H1 (cell line): Measurements from ENCODE around the gene QSER1. TPM values are rescaled to one million over a fixed set of nuclear protein-coding genes. Genes with fewer than 3 reads are reported as not detected.

Source experiments
- CTCF ChIA-PET: fragments of 300-600 bp; sonication (Branson Sonifier 250); formaldehyde crosslinking; loops from one replicate; lab custom pipeline; 2021; ENCODE audit not compliant: partially characterized antibody; lab: Charles Lee
- POLR2A ChIA-PET: fragments of 300-600 bp; sonication (Branson Sonifier 250); formaldehyde crosslinking; loops from one replicate; lab custom pipeline; 2021; ENCODE audit warnings: inconsistent platforms; ENCODE audit not compliant: partially characterized antibody; lab: Charles Lee
- DNase-seq, 2 experiments: peaks; one replicate each; pipeline versions ENCODE4 v3.0.0 to v3.0.0-alpha.2; 2010 to 2022; ENCODE audit warnings: low spot score in 2 of 2, low read depth in 1 of 2, mixed read lengths in 1 of 2
- FAIRE-seq: peaks from 2 replicates; lab custom pipeline; 2011; peaks lifted over from hg19 to GRCh38; lab: Jason Lieb, UNC
- H2AFZ ChIP-seq: 2 replicates; pipeline ENCODE4 v1.8.1; 2012; ENCODE audit warnings: low read length, inconsistent platforms
- H2AK5ac ChIP-seq: 2 replicates; pipeline ENCODE4 v1.6.1; 2013; ENCODE audit warnings: low read depth, low read length
- H2BK120ac ChIP-seq: replicated peaks from 2 replicates; pipeline ENCODE3; 2013; ENCODE audit warnings: low read depth, low read length, inconsistent platforms
- H2BK12ac ChIP-seq: 2 replicates; pipeline ENCODE4 v1.6.1; 2013; ENCODE audit warnings: low read depth, low read length
- H2BK15ac ChIP-seq: 2 replicates; pipeline ENCODE4 v1.6.1; 2013; ENCODE audit warnings: low read length
- H2BK20ac ChIP-seq: 2 replicates; pipeline ENCODE4 v1.6.1; 2013; ENCODE audit warnings: low read length
- H2BK5ac ChIP-seq: 2 replicates; pipeline ENCODE4 v1.6.1; 2013; ENCODE audit warnings: low read depth, low read length
- H3K14ac ChIP-seq: 2 replicates; pipeline ENCODE4 v1.6.1; 2013; ENCODE audit warnings: inconsistent platforms; ENCODE audit not compliant: insufficient read length
- H3K18ac ChIP-seq: 2 replicates; pipeline ENCODE4 v1.6.1; 2013; ENCODE audit warnings: low read length; ENCODE audit errors: extremely low read depth
- H3K23ac ChIP-seq: 2 replicates; pipeline ENCODE4 v1.6.1; 2013; ENCODE audit warnings: inconsistent platforms; ENCODE audit not compliant: insufficient read length
- H3K23me2 ChIP-seq: 2 replicates; pipeline ENCODE4 v1.6.1; 2013; ENCODE audit warnings: low read depth, low read length
- H3K27ac ChIP-seq: 2 replicates; pipeline ENCODE4 v1.6.1; 2011; ENCODE audit warnings: low read depth, low read length, inconsistent platforms
- H3K27me3 ChIP-seq, 4 experiments: replicated peaks in 1 of 4; 1 replicate in 1 of 4; 2 replicates in 3 of 4; pipeline versions ENCODE4 v1.6.1 to v1.8.1; 2011 to 2013; ENCODE audit warnings: low read length in 3 of 4, mild to moderate bottlenecking in 3 of 4, inconsistent platforms in 2 of 4, mixed read lengths in 2 of 4, moderate library complexity in 1 of 4; ENCODE audit not compliant: control insufficient read depth in 3 of 4, insufficient read depth in 3 of 4; ENCODE audit errors: extremely low read depth in 1 of 4
- H3K36me3 ChIP-seq, 4 experiments: 2 replicates each; pipeline versions ENCODE4 v1.6.1 to v1.8.1; 2011 to 2013; ENCODE audit warnings: mild to moderate bottlenecking in 4 of 4, low read length in 3 of 4, moderate library complexity in 2 of 4, control low read depth in 1 of 4, inconsistent platforms in 1 of 4; ENCODE audit not compliant: insufficient read depth in 4 of 4, control insufficient read depth in 2 of 4
- H3K4ac ChIP-seq: replicated peaks from 2 replicates; pipeline ENCODE3; 2013; ENCODE audit warnings: low read length, low read depth, mixed read lengths, inconsistent platforms; ENCODE audit not compliant: insufficient read length
- H3K4me1 ChIP-seq, 4 experiments: replicated peaks in 1 of 4; 1 replicate in 1 of 4; 2 replicates in 3 of 4; pipeline versions ENCODE4 v1.6.1 to v1.8.1; 2011 to 2013; ENCODE audit warnings: low read length in 3 of 4, inconsistent platforms in 2 of 4, mixed read lengths in 1 of 4; ENCODE audit not compliant: insufficient read depth in 4 of 4, control insufficient read depth in 3 of 4
- H3K4me2 ChIP-seq, 2 experiments: 2 replicates each; pipeline versions ENCODE4 v1.6.1 to v1.8.1; 2011 to 2013; ENCODE audit warnings: low read depth in 2 of 2, low read length in 2 of 2, control low read depth in 1 of 2, inconsistent platforms in 1 of 2, mild to moderate bottlenecking in 1 of 2; ENCODE audit not compliant: insufficient read depth in 1 of 2
- H3K4me3 ChIP-seq, 4 experiments: fragments of 200-600, 300-600 bp in 1 of 4; sonication (generic), shearing (Covaris generic), sonication (Bioruptor Twin) in 1 of 4; 2 replicates each; pipeline versions ENCODE4 v1.5.1 to v1.8.1; 2011 to 2016; ENCODE audit warnings: low read length in 4 of 4, low read depth in 3 of 4, control low read depth in 2 of 4, inconsistent platforms in 2 of 4, mild to moderate bottlenecking in 2 of 4, mixed read lengths in 1 of 4, moderate library complexity in 1 of 4; ENCODE audit not compliant: insufficient read depth in 2 of 4; ENCODE audit errors: extremely low read depth in 1 of 4
- H3K56ac ChIP-seq: replicated peaks from 2 replicates; pipeline ENCODE3; 2013; ENCODE audit warnings: low read depth, mild to moderate bottlenecking, mixed read lengths, low read length, inconsistent platforms; ENCODE audit not compliant: insufficient read length
- H3K79me1 ChIP-seq: 2 replicates; pipeline ENCODE4 v1.6.1; 2013; ENCODE audit warnings: low read depth, low read length, control low read depth
- H3K79me2 ChIP-seq, 2 experiments: 2 replicates each; pipeline versions ENCODE4 v1.6.1 to v1.8.1; 2012 to 2013; ENCODE audit warnings: low read length in 2 of 2, mild to moderate bottlenecking in 2 of 2, inconsistent platforms in 1 of 2; ENCODE audit not compliant: insufficient read depth in 2 of 2, control insufficient read depth in 1 of 2
- H3K9ac ChIP-seq, 4 experiments: replicated peaks in 1 of 4; 1 replicate in 1 of 4; 2 replicates in 3 of 4; pipeline versions ENCODE4 v1.6.1 to v1.8.1; 2011 to 2013; ENCODE audit warnings: low read depth in 3 of 4, low read length in 3 of 4, control low read depth in 2 of 4, mild to moderate bottlenecking in 2 of 4, moderate library complexity in 2 of 4, inconsistent platforms in 1 of 4; ENCODE audit errors: extremely low read depth in 1 of 4
- H3K9me3 ChIP-seq, 2 experiments: 2 replicates each; pipeline versions ENCODE4 v1.6.1 to v1.8.1; 2012 to 2013; ENCODE audit warnings: mild to moderate bottlenecking in 2 of 2, moderate library complexity in 2 of 2, control low read depth in 1 of 2, inconsistent platforms in 1 of 2, low read depth in 1 of 2, low read length in 1 of 2, mixed read lengths in 1 of 2; ENCODE audit not compliant: insufficient read depth in 2 of 2
- H4K20me1 ChIP-seq, 2 experiments: replicated peaks in 1 of 2; 2 replicates each; pipeline versions ENCODE3 to v1.8.1; 2011 to 2013; ENCODE audit warnings: inconsistent platforms in 2 of 2, low read length in 2 of 2, mild to moderate bottlenecking in 1 of 2; ENCODE audit not compliant: insufficient read depth in 2 of 2, control insufficient read depth in 1 of 2
- H4K5ac ChIP-seq: 2 replicates; pipeline ENCODE4 v1.6.1; 2013; ENCODE audit warnings: low read length, low read depth, mixed read lengths, inconsistent platforms; ENCODE audit not compliant: insufficient read length
- H4K8ac ChIP-seq: 2 replicates; pipeline ENCODE4 v1.8.0; 2013; ENCODE audit warnings: mild to moderate bottlenecking, moderate library complexity, low read length, inconsistent platforms; ENCODE audit not compliant: insufficient read depth; ENCODE audit errors: extremely low read depth
- H4K91ac ChIP-seq: replicated peaks from 2 replicates; pipeline ENCODE3; 2013; ENCODE audit warnings: low read length, mixed read lengths, inconsistent platforms; ENCODE audit not compliant: insufficient read length
- ATF2 ChIP-seq: IDR thresholded peaks from 2 replicates; pipeline ENCODE4 v1.6.1; 2012; ENCODE audit warnings: low read length, inconsistent platforms
- CBX8 ChIP-seq: fragments of 300-800, 300-1000 bp; sonication (generic); IDR thresholded peaks from 2 replicates; pipeline ENCODE4 v1.7.1; 2016; ENCODE audit warnings: low read depth, low read length, borderline replicate concordance
- MAFK ChIP-seq: IDR thresholded peaks from 2 replicates; pipeline ENCODE4 v1.6.1; 2012; ENCODE audit warnings: low read depth, mild to moderate bottlenecking, improper control_type of control experiment, low read length
- RXRA ChIP-seq: IDR thresholded peaks from 2 replicates; pipeline ENCODE4 v1.6.1; 2011; ENCODE audit warnings: low read depth, mild to moderate bottlenecking, low read length, moderate library complexity; ENCODE audit not compliant: insufficient read depth
- SIRT6 ChIP-seq: IDR thresholded peaks from one replicate; pipeline ENCODE4 v1.7.1; 2012; ENCODE audit warnings: low read length, inconsistent platforms
- polyA plus RNA-seq, 7 experiments: library from polyadenylated mRNA; depleted of rRNA in 3 of 7; stranded (reverse) in 5 of 7; unstranded in 2 of 7; fragments of >200 nt in 5 of 7; fragments of 200-250 nt in 2 of 7; gene quantifications; 1 replicate in 5 of 7; 2 replicates in 1 of 7; 4 replicates in 1 of 7; pipeline versions ENCODE4 v1.2.1 to v1.2.3, GENCODE V29; 2011 to 2013; ENCODE audit warnings: missing spikeins in 2 of 7, mixed read lengths in 2 of 7
- total RNA-seq: library from RNA; stranded (reverse); fragmentation: NEBNext Ultra II Directional; extraction: Animal tissue kit (Norgen Biotek cat#: 25700); gene quantifications from 2 replicates; pipeline ENCODE4 v1.2.1, GENCODE V29; 2021

Gene QSER1
- total and polyA plus RNA-seq, 2 of the 8 experiments (the other 6 are each of a cell fraction or from before 2014, with no cell fraction given), result 29.3 to 117 TPM

GRCh38 chr11:32864555-32864954, 28.1 kb upstream of the QSER1 start:
- DNase-seq, result no peak
- no peak for FAIRE-seq
- Histone ChIP-seq H3K14ac (no peak overlapping the region), H4K20me1 (no peaks in the 10 kb centered on the region), H3K18ac (no peak overlapping the region), H3K23ac (no peak overlapping the region), H3K9me3 (0 out of 4 replicates have a peak, but pooled peaks cover 0 to 4% of the 10 kb centered on the region in 2 experiments), H3K23me2 (no peaks in the 10 kb centered on the region), H2BK5ac (no peak overlapping the region), H2AFZ (no peak overlapping the region), H2AK5ac (no peak overlapping the region), H3K9ac (no peak overlapping the region), H3K36me3 (no peaks in the 10 kb centered on the region), H3K27ac (no peak overlapping the region), H4K8ac (no peak overlapping the region), H2BK120ac (no peak overlapping the region), H3K27me3 (no peaks in the 10 kb centered on the region), H2BK15ac (no peak overlapping the region), H3K4me2 (no peak overlapping the region), H2BK20ac (no peak overlapping the region), H4K5ac (no peak overlapping the region), H3K4ac (no peak overlapping the region), H3K4me3 (no peak overlapping the region), H3K56ac (no peak overlapping the region), H3K79me1 (no peaks in the 10 kb centered on the region), H3K4me1 (no peaks in the 10 kb centered on the region), H4K91ac (no peak overlapping the region), H2BK12ac (no peak overlapping the region), H3K79me2 (no peaks in the 10 kb centered on the region)
- ChIA-PET CTCF (interaction anchor here (0.5 to 1.9 kb wide), 10 partner anchors 12 to 1486 kb away, joined by 3 to 6 read pairs (median 4); no protein-coding TSS in a partner anchor), POLR2A (no interaction called here)
- TF ChIP-seq MAFK (no peak), ATF2 (no peak), RXRA (no peak), CBX8 (no peak), SIRT6 (no peak)
